Measurements from ENCODE around the gene NUDT7.

DNA sequence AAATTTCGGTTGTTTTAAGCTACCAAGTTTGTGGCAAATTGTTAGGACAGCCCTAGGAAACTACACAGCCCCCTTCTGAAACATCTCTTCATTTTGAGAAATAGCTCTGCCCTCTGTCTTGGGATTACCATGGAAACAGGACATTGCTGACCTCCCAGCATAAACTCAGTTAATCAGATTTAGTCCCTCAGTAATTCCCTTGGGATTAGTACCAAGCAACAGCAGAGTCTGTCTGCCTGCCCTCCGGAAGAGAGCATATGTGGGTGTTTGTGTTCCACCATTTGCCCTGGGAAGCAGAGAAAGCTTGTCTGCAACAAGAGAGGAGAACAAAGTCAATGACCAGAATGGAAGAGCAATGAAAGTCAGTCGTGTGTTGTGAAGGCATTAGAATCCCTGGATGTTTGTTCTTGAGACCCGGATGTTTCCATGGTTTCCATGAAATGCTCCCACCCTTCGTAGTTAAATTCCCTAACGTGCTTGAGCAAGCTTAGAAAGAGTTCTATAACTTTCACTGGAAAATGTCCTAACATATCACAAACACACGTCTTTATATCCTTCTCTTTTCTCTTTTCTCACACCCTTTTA is 26.2 kb downstream of the NUDT7 start:
- TF ChIP-seq EZH2 (IDR thresholded peaks at IDR 0.05) (no peak), POLR2AphosphoS5 (IDR thresholded peaks at IDR 0.05; ENCODE audit: borderline replicate concordance, low read depth, low read length) (no peak)

Measured in SK-N-MC (cell line).